Heart left ventricle (tissue), 13 donors: Measurements from ENCODE around the gene PLSCR1.

ENCODE experiments used
- POLR2A ChIP-seq, 2 donors: fragments of 450-650 bp; IDR thresholded peaks; one replicate each; pipeline ENCODE4 v1.6.1; 2017; ENCODE audit warnings: antibody characterized with exemption in 2 of 2, mild to moderate bottlenecking in 2 of 2, moderate library complexity in 2 of 2
- TF ChIP-seq, protein P1 (sequence below), 12 donors: fragments of 200-600 bp; sonication (generic) in 4 of 12; IDR thresholded peaks; one replicate each; pipeline versions ENCODE4 v1.5.0 to v1.8.0; 2018 to 2022; ENCODE audit warnings: antibody characterized with exemption in 12 of 12, mild to moderate bottlenecking in 5 of 12
- donor health status: ischemic (EF 13 %, LVEDD 7.1; RV severe dilation, severe dysfunction).
- donor health status: DM: no; HTN: yes; CAD: no.
- donor health status: DM: no; HTN: no; CAD: no.
- donor health status: ischemic (EF 25% LVEDD 6.9; RV normal size, moderate dysfunction).
- donor health status: ischemic (EF 25% LVEDD 5.7; RV mildly dilated, moderate dysfunction).
- donor health status: ischemic (EF 35%, LVEDD 5.7; RV mildly dilated, moderate dysfunction).
- donor health status: nonischemic (EF 11% LVEDD 7.7; RV severe dilation, severe dysfunction).
- donor health status: DM: yes; HTN: yes; CAD: no.
- donor health status: PGD.
- donor health status: ischemic (EF 29% LVEDD 5.4; RV normal size, mild dysfunction).
- donor health status: nonischemic (EF 23%, LVEDD 6.1; RV moderate dilation, normal function).

- TF ChIP-seq, protein P1, sequence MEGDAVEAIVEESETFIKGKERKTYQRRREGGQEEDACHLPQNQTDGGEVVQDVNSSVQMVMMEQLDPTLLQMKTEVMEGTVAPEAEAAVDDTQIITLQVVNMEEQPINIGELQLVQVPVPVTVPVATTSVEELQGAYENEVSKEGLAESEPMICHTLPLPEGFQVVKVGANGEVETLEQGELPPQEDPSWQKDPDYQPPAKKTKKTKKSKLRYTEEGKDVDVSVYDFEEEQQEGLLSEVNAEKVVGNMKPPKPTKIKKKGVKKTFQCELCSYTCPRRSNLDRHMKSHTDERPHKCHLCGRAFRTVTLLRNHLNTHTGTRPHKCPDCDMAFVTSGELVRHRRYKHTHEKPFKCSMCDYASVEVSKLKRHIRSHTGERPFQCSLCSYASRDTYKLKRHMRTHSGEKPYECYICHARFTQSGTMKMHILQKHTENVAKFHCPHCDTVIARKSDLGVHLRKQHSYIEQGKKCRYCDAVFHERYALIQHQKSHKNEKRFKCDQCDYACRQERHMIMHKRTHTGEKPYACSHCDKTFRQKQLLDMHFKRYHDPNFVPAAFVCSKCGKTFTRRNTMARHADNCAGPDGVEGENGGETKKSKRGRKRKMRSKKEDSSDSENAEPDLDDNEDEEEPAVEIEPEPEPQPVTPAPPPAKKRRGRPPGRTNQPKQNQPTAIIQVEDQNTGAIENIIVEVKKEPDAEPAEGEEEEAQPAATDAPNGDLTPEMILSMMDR (IDR thresholded peaks at IDR 0.05) = no peak
- TF ChIP-seq POLR2A (IDR thresholded peaks at IDR 0.05) = no peak
Measured at GRCh38 chr3:146473726-146474125, 70.7 kb downstream of the PLSCR1 start.
